ENCODE measurements around the gene RCAN1.

The RCAN1 gene

DNA sequence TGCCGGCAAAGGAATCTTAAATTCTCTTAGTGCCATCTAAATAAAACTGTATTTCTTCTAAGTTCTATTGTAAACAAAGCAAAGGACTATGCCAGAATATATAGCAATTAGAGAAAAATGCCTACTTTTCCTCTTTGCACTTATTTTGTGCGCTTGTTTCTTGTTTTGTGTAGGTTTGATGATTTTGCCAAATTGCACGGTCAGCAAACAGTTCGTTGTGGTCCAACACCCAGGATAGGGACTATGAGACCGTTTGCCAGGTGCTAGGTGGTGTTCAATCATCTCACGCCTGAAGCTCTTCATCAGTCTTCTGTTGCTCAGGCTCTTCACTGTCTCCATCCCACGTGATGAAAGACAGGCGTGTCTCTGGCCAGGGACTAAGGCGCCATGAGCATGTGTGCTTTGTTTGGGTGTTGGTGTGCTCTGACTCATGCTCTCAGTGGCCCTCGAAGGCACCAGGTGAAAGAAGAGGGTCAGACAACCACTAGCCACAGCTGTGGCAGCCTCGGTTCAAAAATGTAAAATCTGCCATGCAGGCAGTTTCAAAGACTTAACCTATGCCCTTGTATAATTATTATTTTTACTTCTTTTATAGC is 66.0 kb downstream of the RCAN1 start:
- no peak overlapping the region for H3K4me2 ChIP-seq (ENCODE audit: low read length)

DNA sequence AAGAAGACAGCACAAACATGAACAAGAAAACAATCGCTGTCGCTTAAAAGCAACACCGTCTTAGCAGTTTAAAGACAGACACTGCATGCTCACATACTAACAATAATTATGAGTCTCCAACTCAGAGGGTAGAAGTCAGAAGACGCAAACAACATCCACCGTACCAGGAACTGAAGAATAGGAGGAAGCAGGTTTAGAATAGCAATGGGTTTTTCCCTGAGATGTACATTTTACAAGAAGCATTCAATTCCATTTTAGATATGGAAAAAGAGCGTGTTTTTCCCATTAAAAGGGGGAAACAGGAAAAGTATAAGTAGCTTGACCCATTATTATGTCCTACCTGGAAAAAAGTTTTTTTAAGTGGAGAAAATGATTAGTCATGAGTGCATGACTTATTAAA is 68.4 kb downstream of the RCAN1 start:
- H3K4me3 ChIP-seq (ENCODE audit: low read length), result no peak overlapping the region
- no peaks in the 10 kb centered on the region for H4K20me1 ChIP-seq (ENCODE audit: control insufficient read depth, insufficient read depth, low read depth, low read length)
- no peaks in the 10 kb centered on the region for H3K27me3 ChIP-seq (ENCODE audit: control insufficient read depth, low read length)
- TF ChIP-seq EZH2phosphoT487 (IDR thresholded peaks at IDR 0.05; ENCODE audit: borderline replicate concordance, low read length), result no peak
- TF ChIP-seq, protein P1, sequence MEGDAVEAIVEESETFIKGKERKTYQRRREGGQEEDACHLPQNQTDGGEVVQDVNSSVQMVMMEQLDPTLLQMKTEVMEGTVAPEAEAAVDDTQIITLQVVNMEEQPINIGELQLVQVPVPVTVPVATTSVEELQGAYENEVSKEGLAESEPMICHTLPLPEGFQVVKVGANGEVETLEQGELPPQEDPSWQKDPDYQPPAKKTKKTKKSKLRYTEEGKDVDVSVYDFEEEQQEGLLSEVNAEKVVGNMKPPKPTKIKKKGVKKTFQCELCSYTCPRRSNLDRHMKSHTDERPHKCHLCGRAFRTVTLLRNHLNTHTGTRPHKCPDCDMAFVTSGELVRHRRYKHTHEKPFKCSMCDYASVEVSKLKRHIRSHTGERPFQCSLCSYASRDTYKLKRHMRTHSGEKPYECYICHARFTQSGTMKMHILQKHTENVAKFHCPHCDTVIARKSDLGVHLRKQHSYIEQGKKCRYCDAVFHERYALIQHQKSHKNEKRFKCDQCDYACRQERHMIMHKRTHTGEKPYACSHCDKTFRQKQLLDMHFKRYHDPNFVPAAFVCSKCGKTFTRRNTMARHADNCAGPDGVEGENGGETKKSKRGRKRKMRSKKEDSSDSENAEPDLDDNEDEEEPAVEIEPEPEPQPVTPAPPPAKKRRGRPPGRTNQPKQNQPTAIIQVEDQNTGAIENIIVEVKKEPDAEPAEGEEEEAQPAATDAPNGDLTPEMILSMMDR (IDR thresholded peaks at IDR 0.05; ENCODE audit: low read depth, low read length, poor library complexity, severe bottlenecking), result no peak
- no peaks in the 10 kb centered on the region for H3K36me3 ChIP-seq (ENCODE audit: control insufficient read depth, low read length)
- H3K79me2 ChIP-seq (ENCODE audit: control insufficient read depth, low read length), result no peaks in the 10 kb centered on the region
- H3K9me3 ChIP-seq (ENCODE audit: control insufficient read depth, insufficient read depth, low read length), result no peaks in the 10 kb centered on the region
- peaks cover 29% of the 10 kb centered on the region for H3K4me1 ChIP-seq (ENCODE audit: control insufficient read depth, low read length)
- H3K4me2 ChIP-seq (ENCODE audit: low read length), result no peak overlapping the region
- H3K9me2 ChIP-seq (replicated peaks; ENCODE audit: control insufficient read depth, low read length), result no peaks in the 10 kb centered on the region
- no peak overlapping the region for H3K27ac ChIP-seq (ENCODE audit: low read depth, low read length)
- H3F3A ChIP-seq (ENCODE audit: control insufficient read depth, insufficient read depth), result no peaks in the 10 kb centered on the region

More for the DNA sequence above, 66.0 kb downstream of the RCAN1 start:
- Histone ChIP-seq H4K20me1 (ENCODE audit: control insufficient read depth, insufficient read depth, low read depth, low read length) (no peaks in the 10 kb centered on the region), H3K36me3 (ENCODE audit: control insufficient read depth, low read length) (no peaks in the 10 kb centered on the region), H3K27me3 (ENCODE audit: control insufficient read depth, low read length) (no peaks in the 10 kb centered on the region), H3K9me2 (replicated peaks; ENCODE audit: control insufficient read depth, low read length) (no peaks in the 10 kb centered on the region), H3K4me3 (ENCODE audit: low read length) (no peak overlapping the region), H3K4me1 (ENCODE audit: control insufficient read depth, low read length) (peaks cover 26% of the 10 kb centered on the region), H3K27ac (ENCODE audit: low read depth, low read length) (no peak overlapping the region), H3K79me2 (ENCODE audit: control insufficient read depth, low read length) (no peaks in the 10 kb centered on the region), H3K9me3 (ENCODE audit: control insufficient read depth, insufficient read depth, low read length) (no peaks in the 10 kb centered on the region), H3F3A (ENCODE audit: control insufficient read depth, insufficient read depth) (no peaks in the 10 kb centered on the region)
- TF ChIP-seq EZH2phosphoT487 (IDR thresholded peaks at IDR 0.05; ENCODE audit: borderline replicate concordance, low read length), result no peak
- TF ChIP-seq, protein P1 (IDR thresholded peaks at IDR 0.05; ENCODE audit: low read depth, low read length, poor library complexity, severe bottlenecking), result no peak

DNA sequence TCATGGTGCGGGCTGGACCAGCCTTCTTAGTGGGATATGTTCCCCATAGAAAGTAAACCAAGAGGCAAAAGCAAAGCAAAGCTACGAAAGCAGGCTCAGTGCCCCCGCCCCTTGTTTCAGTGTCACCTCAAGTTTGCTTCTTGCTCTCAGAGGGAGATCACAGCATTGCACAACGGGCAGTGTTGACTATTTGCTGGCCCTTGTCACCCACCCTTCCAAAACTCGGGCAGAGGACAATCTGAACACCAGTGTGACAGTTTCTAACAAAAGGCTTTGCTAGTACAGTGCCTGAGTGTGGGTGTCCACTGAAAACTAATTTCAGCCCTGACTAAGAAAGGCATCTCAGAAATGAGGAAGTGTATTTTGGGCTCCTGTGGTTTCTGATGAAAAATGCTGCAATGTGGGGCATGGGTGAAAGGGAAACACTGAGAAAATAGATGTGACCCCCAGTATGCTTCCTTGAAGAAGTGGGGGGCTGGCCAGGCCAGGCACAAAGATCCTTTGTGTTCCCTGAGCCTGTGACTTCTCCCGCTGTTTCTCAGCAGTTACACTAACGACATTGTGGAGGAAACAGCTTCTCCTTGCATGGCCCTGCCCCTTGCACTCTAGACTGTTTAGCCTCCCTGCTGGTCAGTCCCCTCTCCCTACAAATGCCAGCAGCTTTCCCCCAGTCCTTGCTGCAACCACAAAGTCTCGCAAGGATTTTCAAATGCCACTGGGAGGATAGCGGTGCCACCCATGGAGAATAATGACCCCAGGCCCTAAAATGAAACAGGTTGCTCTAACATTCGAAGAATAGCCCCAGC is 69.6 kb downstream of the RCAN1 start:
- H3K4me1 ChIP-seq (ENCODE audit: control insufficient read depth, low read length), result peaks cover 29% of the 10 kb centered on the region
- no peaks in the 10 kb centered on the region for H4K20me1 ChIP-seq (ENCODE audit: control insufficient read depth, insufficient read depth, low read depth, low read length)
- peak overlapping the region; percentile 51 for H3K4me3 ChIP-seq (ENCODE audit: low read length)
- no peaks in the 10 kb centered on the region for H3K79me2 ChIP-seq (ENCODE audit: control insufficient read depth, low read length)
- H3K27me3 ChIP-seq (ENCODE audit: control insufficient read depth, low read length), result no peaks in the 10 kb centered on the region
- H3K36me3 ChIP-seq (ENCODE audit: control insufficient read depth, low read length), result no peaks in the 10 kb centered on the region
- H3K4me2 ChIP-seq (ENCODE audit: low read length), result peak overlapping the region; percentile 76
- no peak overlapping the region for H3K27ac ChIP-seq (ENCODE audit: low read depth, low read length)
- no peaks in the 10 kb centered on the region for H3K9me3 ChIP-seq (ENCODE audit: control insufficient read depth, insufficient read depth, low read length)
- H3K9me2 ChIP-seq (replicated peaks; ENCODE audit: control insufficient read depth, low read length), result no peaks in the 10 kb centered on the region
- TF ChIP-seq, protein P1 (IDR thresholded peaks at IDR 0.05; ENCODE audit: low read depth, low read length, poor library complexity, severe bottlenecking), result no peak
- TF ChIP-seq EZH2phosphoT487 (IDR thresholded peaks at IDR 0.05; ENCODE audit: borderline replicate concordance, low read length), result no peak
- H3F3A ChIP-seq (ENCODE audit: control insufficient read depth, insufficient read depth), result no peaks in the 10 kb centered on the region
